Measurements from ENCODE around the gene OR4N5.
"Not testable (repeated sequence)": the region's sequence is repeated elsewhere in the genome, so short reads cannot be mapped to it uniquely, and the experiment has no call there.

Gene OR4N5

GRCh38 chr14:20138520-20138919, at the start of gene OR4N5:
Gene OR4N5, plus strand, starts transcription at chr14:20138820. Its CDS starts 4,916 bp downstream, at chr14:20143736.
- no peak for TF ChIP-seq CTCF (IDR thresholded peaks at IDR 0.05; ENCODE audit: low read length, missing control alignments)
- no peak for DNase-seq (ENCODE audit: low read depth)
- H3K4me3 ChIP-seq (replicated peaks; ENCODE audit: low read depth, low read length) = no peak within 1 kb of the TSS

GRCh38 chr14:20092050-20092449, 46.6 kb upstream of the OR4N5 start:
- TF ChIP-seq CTCF (IDR thresholded peaks at IDR 0.05; ENCODE audit: low read length, missing control alignments) = no peak
- DNase-seq (ENCODE audit: low read depth) = no peak
- H3K4me3 ChIP-seq (replicated peaks; ENCODE audit: low read depth, low read length) = no peak overlapping the region

- TF ChIP-seq CTCF (IDR thresholded peaks at IDR 0.05; ENCODE audit: low read length, missing control alignments) = no peak
- no peak overlapping the region for H3K4me3 ChIP-seq (replicated peaks; ENCODE audit: low read depth, low read length)
- no peak for DNase-seq (ENCODE audit: low read depth)
Measured at GRCh38 chr14:20093442-20093841, 45.2 kb upstream of the OR4N5 start.

GRCh38 chr14:20098926-20099770, 39.5 kb upstream of the OR4N5 start:
- H3K4me3 ChIP-seq (replicated peaks; ENCODE audit: low read depth, low read length); DNase-seq (ENCODE audit: low read depth): not testable (repeated sequence)

GRCh38 chr14:20110438-20110837, 28.2 kb upstream of the OR4N5 start, which contains the start of gene OR4K17:
Gene OR4K17, plus strand, starts transcription at chr14:20110739. Its CDS starts 6,761 bp downstream, at chr14:20117500.
- TF ChIP-seq CTCF (IDR thresholded peaks at IDR 0.05; ENCODE audit: low read length, missing control alignments) = no peak

GRCh38 chr14:20112321-20112720, 26.3 kb upstream of the OR4N5 start:
- TF ChIP-seq CTCF (IDR thresholded peaks at IDR 0.05; ENCODE audit: low read length, missing control alignments) = no peak
- no peak for DNase-seq (ENCODE audit: low read depth)
- H3K4me3 ChIP-seq (replicated peaks; ENCODE audit: low read depth, low read length) = no peak overlapping the region

More at GRCh38 chr14:20110438-20110837, 28.2 kb upstream of the OR4N5 start, which contains the start of gene OR4K17:
- no peak within 1 kb of the TSS for H3K4me3 ChIP-seq (replicated peaks; ENCODE audit: low read depth, low read length)
- no peak for DNase-seq (ENCODE audit: low read depth)

- no peak for DNase-seq (ENCODE audit: low read depth)
- H3K4me3 ChIP-seq (replicated peaks; ENCODE audit: low read depth, low read length) = no peak overlapping the region
Measured at GRCh38 chr14:20116748-20117147, 21.9 kb upstream of the OR4N5 start.

More at GRCh38 chr14:20116748-20117147, 21.9 kb upstream of the OR4N5 start:
- TF ChIP-seq CTCF (IDR thresholded peaks at IDR 0.05; ENCODE audit: low read length, missing control alignments) = no peak

Data from fibroblast of pulmonary artery (primary cell).